ENCODE results near the gene CACFD1. TPM values are rescaled to one million over a fixed set of nuclear protein-coding genes. Genes with fewer than 3 reads are reported as not detected.

The CACFD1 gene
- total RNA-seq, 1 donor from 2014 or later, result 42.6 TPM

DNA sequence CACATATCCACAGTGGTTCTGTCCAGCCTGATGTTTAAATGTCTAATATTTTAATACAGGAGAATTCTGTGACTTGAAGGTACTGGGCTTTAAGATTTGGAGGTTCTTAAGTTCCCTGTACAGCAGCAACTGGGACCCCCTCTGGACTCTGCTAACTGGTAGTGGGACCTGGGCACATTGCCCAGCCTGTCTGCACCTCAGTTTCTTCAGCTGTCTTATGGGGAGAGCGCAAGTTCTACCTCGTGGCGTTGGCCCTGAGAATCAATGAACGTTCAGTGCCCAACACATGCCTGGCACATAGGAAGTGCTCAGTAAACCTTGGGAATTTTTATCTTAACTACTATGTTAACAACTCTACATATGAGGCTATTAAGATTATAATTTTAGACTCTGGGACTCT, 17.7 kb downstream of the CACFD1 start:
- TF ChIP-seq, protein P1, sequence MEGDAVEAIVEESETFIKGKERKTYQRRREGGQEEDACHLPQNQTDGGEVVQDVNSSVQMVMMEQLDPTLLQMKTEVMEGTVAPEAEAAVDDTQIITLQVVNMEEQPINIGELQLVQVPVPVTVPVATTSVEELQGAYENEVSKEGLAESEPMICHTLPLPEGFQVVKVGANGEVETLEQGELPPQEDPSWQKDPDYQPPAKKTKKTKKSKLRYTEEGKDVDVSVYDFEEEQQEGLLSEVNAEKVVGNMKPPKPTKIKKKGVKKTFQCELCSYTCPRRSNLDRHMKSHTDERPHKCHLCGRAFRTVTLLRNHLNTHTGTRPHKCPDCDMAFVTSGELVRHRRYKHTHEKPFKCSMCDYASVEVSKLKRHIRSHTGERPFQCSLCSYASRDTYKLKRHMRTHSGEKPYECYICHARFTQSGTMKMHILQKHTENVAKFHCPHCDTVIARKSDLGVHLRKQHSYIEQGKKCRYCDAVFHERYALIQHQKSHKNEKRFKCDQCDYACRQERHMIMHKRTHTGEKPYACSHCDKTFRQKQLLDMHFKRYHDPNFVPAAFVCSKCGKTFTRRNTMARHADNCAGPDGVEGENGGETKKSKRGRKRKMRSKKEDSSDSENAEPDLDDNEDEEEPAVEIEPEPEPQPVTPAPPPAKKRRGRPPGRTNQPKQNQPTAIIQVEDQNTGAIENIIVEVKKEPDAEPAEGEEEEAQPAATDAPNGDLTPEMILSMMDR (conservative IDR thresholded peaks at IDR 0.05), result no peak
- no peaks in the 10 kb centered on the region for H3K36me3 Mint-ChIP-seq (ENCODE audit: low read depth)
- peaks cover 17% of the 10 kb centered on the region for H3K4me1 Mint-ChIP-seq
- DNase-seq (ENCODE audit: low read depth, low spot score), result no peak
- H3K4me3 Mint-ChIP-seq, result peak overlapping the region; percentile 81
- H3K27me3 Mint-ChIP-seq (ENCODE audit: low read depth), result no peaks in the 10 kb centered on the region
- H3K9me3 Mint-ChIP-seq, result no peaks in the 10 kb centered on the region
- peak overlapping the region; percentile 67 for H3K27ac Mint-ChIP-seq (ENCODE audit: unreplicated experiment)

DNA sequence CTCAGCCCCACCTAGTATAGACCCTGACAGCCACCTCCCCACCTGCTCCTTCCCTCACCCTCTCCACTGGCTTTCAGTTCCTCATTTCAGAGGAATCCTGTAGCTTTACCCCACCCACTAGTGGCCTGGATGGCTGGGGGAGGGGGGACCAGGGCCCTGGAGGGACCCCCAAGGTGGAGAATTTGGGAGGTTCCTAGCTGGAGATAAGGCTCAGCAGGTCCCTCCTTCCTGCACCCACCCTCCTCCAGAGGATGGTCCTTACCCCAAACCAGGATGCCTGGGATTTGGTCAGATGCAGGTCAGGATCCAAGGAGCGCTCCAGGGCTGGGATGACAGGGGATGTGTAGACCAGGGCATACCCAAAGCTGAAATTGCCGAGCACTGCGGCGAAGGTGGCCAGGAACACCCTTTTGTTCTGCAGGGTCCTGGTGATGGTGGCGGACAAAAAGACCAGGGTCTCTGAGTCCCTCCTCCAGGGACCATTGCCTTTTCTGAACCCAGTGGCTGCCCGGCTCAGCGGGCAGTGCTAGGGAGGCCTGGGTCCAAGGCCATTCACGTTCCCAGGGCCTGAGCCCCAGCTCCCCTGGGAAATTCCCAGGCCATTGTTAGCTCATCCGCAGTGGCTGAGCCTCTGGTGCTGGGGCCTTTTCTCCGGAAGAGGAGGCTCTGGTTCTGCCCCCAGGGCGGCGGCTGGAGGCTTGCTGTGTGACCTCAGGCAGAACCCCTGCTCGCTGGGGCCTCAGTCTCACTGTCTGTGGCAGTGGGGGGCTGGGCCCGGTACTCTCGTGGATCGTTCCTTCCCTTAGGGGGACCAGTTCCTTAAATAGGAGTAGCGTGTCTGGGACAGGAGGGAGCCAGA, 18.4 kb downstream of the CACFD1 start:
- peak; percentile 44 for DNase-seq (ENCODE audit: low read depth, low spot score)
- H3K27me3 Mint-ChIP-seq (ENCODE audit: low read depth), result no peaks in the 10 kb centered on the region
- H3K27ac Mint-ChIP-seq (ENCODE audit: unreplicated experiment), result peak overlapping the region; percentile 67
- H3K9me3 Mint-ChIP-seq, result no peaks in the 10 kb centered on the region
- TF ChIP-seq, protein P1 (conservative IDR thresholded peaks at IDR 0.05), result no peak
- H3K4me3 Mint-ChIP-seq, result peak overlapping the region; percentile 81
- peaks cover 17% of the 10 kb centered on the region for H3K4me1 Mint-ChIP-seq
- H3K36me3 Mint-ChIP-seq (ENCODE audit: low read depth), result no peaks in the 10 kb centered on the region

DNA sequence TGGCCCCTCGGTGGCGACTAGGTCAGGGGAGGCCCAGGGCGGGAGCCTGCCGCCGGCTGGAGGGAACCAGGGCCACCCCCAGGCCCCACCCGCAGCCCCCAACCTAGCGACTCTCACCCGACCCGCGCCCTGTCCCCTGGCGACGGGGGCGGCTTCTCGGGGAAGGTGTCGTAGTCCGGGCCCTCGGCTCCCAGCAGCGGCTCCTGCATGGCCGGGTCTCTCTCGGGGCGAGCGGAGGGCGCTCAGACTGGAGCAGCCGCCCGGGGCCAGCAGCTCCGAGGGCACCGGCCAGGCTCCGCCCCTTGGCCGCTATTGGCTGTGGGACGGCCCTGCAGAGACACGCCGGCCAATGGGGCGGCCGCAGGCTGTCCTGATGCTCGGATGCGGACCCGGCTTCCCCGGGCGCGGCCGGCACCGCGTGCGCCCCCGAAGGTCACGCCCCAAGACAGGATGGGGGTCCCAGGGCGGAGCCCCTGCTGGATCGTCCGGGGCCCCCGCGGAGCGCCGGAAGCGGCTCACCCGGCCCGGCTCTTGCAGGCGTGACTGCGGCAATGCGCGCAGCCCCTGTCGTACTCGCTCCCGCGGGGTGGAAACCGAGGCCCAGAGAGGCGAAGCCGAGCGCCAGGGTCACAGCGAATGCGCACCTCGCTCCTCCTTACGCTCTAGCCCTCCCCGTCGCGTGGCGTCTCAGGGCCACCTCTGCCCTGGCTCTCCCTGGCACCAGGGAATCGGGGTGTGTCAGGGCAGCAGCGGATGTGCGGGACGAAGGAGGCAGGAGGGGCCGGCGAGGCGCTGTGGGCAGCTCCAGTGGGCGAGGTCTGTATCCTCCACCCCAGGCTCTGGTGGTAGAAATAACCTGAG, 19.3 kb downstream of the CACFD1 start, which contains the start of gene SLC2A6:
SLC2A6 (minus strand) TSS at position 249 of the 861 bp plus-strand sequence; CDS start at position 209, 40 bp downstream.
- peak within 1 kb of the TSS; percentile 67 for H3K27ac Mint-ChIP-seq (ENCODE audit: unreplicated experiment)

DNA sequence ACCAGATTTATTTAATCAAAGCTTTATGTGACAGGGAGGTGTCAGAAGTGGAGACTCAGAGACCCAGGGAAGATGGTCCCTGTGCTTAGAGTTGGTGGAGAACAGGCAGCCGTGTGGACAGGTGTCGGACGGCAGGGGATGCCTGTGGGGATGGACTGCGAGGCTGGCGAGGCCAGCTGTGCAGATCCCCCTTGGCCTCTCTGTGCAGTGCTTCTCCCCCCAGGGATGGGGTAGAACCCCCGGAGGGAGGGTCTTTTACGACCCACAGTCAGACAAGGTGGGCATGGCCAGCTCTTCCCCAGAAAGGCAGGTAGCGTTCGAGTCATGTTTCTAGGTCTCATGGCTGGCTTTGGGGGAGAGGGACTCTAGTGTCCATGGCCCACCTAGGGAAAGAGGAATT, 23.8 kb downstream of the CACFD1 start:
- TF ChIP-seq, protein P1 (conservative IDR thresholded peaks at IDR 0.05), result no peak
- Mint-ChIP-seq H3K27ac (ENCODE audit: unreplicated experiment) (no peak overlapping the region), H3K4me1 (peaks cover 8% of the 10 kb centered on the region), H3K36me3 (ENCODE audit: low read depth) (no peaks in the 10 kb centered on the region), H3K27me3 (ENCODE audit: low read depth) (no peaks in the 10 kb centered on the region), H3K9me3 (no peaks in the 10 kb centered on the region), H3K4me3 (no peak overlapping the region)
- no peak for DNase-seq (ENCODE audit: low read depth, low spot score)

More for the DNA sequence above, 19.3 kb downstream of the CACFD1 start, which contains the start of gene SLC2A6:
- DNase-seq (ENCODE audit: low read depth, low spot score), result peak; percentile 79
- TF ChIP-seq, protein P1 (conservative IDR thresholded peaks at IDR 0.05), result no peak
- Mint-ChIP-seq H3K36me3 (ENCODE audit: low read depth) (no peaks in the 10 kb centered on the region), H3K9me3 (no peaks in the 10 kb centered on the region), H3K4me3 (peak within 1 kb of the TSS; percentile 87), H3K27me3 (ENCODE audit: low read depth) (no peaks in the 10 kb centered on the region), H3K4me1 (peaks cover 17% of the 10 kb centered on the region)

DNA sequence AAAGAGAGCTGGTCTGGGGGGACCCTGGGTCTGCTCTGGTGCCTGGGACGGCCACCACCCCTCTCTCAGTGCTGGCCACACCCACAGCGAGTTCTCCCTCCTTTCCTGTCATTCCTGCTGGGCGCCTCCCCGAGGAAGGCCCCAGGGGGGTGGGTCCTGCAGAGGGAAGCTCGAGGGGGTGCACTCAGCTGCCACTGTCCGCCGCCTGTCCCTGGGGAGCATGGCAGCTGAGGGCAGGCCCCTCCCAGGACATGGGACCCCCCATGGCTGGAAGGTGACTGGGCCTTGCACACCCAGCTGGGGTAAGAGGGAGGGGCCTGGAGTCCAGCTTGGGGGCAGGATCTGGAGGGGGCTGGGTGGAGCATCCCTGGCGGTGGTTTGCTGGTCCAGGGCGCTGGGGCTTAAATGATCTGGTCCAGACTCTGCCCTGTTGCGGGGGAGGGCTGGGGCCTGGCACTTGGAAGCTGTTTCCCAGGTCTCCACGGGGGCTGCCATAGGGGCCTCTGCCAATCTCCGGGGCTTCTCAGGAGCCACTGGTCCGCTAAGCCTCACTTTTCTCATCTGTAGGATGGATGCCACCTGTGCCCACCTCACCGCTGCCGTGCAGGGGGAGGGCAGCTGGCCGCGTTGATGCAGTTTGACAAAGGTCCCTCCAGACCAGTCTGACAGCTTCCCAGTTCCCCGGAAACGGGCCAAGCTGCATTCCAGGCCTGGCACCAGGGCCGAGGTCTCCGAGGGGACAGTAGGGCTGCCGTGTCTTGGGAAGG, 25.1 kb downstream of the CACFD1 start:
- no peaks in the 10 kb centered on the region for H3K27me3 Mint-ChIP-seq (ENCODE audit: low read depth)
- no peak overlapping the region for H3K27ac Mint-ChIP-seq (ENCODE audit: unreplicated experiment)
- H3K4me3 Mint-ChIP-seq, result no peak overlapping the region
- no peaks in the 10 kb centered on the region for H3K9me3 Mint-ChIP-seq
- TF ChIP-seq, protein P1 (conservative IDR thresholded peaks at IDR 0.05), result no peak
- H3K36me3 Mint-ChIP-seq (ENCODE audit: low read depth), result no peaks in the 10 kb centered on the region
- peaks cover 3% of the 10 kb centered on the region for H3K4me1 Mint-ChIP-seq
- DNase-seq (ENCODE audit: low read depth, low spot score), result no peak
